Left forelimb (tissue), 1 donor: Measurements from ENCODE around the gene ARHGEF16.

Experiments
- DNase-seq: peaks from one replicate; pipeline ENCODE4 v3.0.0-alpha.2; 2018; ENCODE audit warnings: low spot score

Gene ARHGEF16

GRCh38 chr1:3453891-3454810, at the start of gene ARHGEF16:
TSS of gene ARHGEF16 (plus strand) at chr1:3454665. CDS start at chr1:3463085, 8,420 bp downstream.
- DNase-seq: no peak

DNA sequence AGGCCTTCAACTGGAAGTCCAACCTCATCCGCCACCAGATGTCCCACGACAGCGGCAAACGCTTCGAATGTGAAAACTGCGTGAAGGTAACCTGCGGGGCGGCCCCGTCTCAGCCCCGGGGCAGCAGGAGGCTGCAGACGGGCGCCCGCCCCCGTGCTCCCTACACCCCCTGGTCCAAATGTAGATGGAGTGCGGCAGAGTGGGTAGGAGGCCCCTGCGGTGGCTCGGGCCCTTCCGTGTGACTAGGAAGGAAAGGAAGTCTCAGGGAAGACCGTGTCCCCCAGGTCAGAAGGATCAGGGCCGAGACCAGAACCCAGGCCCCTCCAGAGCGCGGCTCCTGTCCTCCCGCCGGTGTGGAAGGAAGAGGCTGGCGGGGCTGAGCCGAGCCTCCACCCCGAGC, 49.7 kb upstream of the ARHGEF16 start:
- no peak for DNase-seq

GRCh38 chr1:3405491-3405890, 49.0 kb upstream of the ARHGEF16 start:
- DNase-seq: no peak

DNA sequence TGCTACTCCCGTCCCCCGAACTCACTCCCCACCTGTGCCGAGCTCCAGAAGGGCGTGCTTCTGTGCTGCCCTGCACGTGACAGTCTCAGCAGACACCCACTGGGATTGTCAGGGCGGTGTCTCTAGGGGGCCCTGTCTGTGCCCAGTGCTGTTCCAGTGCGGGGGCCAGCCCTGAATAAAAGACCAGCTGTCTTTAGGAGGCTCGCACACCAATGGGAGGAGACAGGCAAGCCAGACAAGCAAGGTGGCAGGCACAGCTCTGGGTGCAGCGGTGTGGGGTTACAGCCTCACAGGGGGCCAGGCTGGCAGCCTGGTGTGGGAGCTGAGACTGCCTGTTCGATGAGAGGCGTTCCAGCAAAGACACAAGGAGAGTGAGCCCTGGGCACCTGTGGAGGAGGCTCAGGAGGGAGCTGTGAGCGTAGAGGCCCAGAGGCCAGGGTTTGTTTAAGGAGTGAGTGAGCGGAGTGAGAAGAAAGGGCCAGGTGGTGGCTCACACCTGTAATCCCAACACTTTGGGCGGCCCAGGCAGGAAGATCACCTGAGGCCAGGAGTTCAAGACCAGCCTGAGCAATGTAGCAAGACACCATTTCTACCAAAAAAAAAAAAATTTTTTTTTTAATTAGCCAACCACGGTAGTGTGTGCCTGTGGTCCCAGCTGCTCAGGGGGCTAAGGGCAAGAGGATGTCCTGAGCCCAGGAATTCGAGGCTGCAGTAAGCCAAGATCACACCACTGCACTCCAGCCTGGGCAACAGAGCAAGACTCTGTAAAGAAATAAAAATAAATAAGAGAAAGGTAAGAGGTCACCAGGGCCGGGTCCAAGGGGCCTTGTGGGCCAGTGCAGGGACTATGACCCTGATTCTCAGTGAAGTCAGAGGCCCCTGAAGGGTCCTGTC, 48.2 kb upstream of the ARHGEF16 start:
- DNase-seq: no peak

DNA sequence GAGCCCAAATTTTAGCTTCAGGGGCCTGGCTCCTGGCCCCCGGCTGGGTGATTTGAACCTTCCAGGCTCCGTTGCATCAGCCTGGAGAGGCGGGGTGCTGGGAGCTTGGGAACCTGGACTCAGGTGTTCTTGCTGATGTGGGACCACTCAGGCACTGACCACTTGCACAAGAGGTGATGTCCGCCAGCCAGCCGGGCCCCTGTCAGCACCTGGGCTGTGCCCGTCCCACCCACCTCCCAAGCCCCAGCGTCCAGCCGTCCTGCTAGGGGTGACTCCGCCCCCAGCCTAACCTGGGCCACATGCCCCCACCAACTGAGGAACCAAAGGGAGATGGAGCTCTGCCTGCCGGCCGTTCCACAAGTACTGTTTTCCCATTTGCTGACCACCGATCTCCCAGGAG, 47.4 kb upstream of the ARHGEF16 start:
- DNase-seq: no peak

GRCh38 chr1:3408751-3409266, 45.7 kb upstream of the ARHGEF16 start:
- DNase-seq: no peak

DNA sequence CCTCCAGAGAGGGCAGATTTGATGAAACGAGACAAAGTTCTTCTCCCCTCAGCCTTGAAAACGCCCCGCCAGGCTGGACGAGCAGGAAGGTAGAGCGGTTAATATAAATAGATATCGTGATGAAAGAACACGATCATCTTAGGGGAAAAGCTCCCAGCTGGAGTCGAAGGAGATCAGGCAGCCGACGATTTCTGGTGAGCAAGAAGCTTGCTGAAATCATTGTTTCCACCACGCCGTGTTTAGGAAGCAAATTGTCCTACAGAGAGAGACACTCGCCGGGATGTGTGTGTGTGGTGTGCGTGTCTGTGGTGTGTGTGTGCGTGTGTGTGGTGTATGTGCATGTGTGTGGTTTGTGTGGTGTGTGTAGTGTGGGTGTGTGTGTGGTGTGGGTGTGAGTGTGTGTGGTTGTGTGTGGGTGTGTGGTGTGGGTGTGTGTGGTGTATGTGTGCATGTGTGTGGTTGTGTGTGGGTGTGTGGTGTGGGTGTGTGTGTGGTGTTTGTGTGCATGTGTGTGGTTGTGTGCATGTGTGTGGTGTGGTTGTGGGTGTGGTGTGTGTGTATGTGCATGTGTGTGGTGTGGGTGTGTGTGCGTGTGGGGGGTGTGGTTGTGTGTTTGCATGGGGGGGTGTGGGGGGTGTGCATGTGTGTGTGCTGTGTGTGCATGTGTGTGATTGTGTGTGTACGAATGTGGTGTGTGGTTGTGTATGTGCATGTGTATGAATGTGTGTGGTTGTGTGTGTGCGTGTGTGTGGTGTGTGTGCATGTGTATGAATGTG, 44.9 kb upstream of the ARHGEF16 start:
- DNase-seq: no peak

GRCh38 chr1:3410142-3410925, 44.1 kb upstream of the ARHGEF16 start:
- no peak for DNase-seq

GRCh38 chr1:3411806-3412205, 42.7 kb upstream of the ARHGEF16 start:
- DNase-seq: no peak

DNA sequence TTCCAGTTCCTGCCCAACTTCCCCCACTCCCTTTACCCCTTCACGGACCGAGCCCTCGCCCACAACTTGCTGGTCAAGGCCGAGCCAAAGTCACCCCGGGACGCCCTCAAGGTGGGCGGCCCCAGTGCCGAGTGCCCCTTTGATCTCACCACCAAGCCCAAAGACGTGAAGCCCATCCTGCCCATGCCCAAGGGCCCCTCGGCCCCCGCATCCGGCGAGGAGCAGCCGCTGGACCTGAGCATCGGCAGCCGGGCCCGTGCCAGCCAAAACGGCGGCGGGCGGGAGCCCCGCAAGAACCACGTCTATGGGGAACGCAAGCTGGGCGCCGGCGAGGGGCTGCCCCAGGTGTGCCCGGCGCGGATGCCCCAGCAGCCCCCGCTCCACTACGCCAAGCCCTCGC, 42.1 kb upstream of the ARHGEF16 start:
- no peak for DNase-seq

GRCh38 chr1:3413975-3414710, 40.3 kb upstream of the ARHGEF16 start:
- DNase-seq: no peak

GRCh38 chr1:3415260-3416090, 39.0 kb upstream of the ARHGEF16 start:
- no peak for DNase-seq

DNA sequence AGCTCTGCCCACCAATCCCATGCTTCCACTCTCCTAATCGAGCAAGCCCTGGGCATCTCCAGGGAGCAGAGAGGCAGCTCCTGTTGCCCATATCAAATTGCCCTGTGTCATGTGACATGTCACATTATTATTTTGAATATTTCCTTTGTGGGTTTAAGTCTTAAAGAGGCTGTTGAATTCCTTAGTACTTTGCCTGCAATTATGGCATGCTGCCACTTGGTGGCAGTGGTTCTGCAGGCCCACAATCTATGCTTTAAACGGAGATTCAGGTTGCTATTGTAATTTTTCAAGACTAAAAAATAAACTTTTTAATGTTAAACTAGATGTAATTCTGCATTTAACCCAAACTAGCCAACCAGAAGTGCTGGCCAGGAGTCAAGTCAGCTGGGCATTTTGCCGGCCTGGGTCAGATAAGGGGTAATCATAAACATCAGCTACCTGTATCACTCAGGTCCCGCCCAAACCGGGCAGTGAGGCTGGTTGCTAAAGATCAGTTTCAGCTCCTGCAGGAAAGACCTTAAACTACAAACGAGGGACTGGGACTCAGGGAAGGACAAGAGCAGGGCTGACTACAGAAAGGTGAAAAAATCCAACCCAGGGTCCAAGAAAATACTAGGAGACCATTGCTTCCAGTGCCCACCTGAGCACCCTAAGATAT, 37.3 kb upstream of the ARHGEF16 start:
- no peak for DNase-seq

DNA sequence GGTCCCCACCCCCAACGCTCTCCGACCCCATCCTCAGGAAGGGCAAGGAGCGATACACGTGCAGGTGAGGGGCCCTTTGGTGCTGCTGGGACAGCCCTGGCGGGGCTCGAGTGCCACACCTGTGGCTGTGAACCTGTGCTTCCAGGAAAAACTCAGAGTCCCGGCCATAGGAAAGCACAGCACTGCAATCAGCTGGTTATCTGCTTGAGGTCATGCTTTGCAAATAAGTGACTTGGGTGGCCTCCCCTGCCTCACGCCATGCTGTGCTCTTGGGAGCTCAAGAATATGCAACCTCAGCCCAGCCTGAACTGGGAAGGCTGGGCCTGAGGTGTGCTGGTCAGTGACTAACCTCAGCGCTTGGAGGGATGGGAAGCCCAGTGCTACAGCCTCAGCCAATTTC, 36.5 kb upstream of the ARHGEF16 start:
- DNase-seq: no peak

- no peak for DNase-seq
Observed at GRCh38 chr1:3418600-3418999, 35.9 kb upstream of the ARHGEF16 start.

GRCh38 chr1:3419415-3420204, 34.9 kb upstream of the ARHGEF16 start:
- DNase-seq: no peak

DNA sequence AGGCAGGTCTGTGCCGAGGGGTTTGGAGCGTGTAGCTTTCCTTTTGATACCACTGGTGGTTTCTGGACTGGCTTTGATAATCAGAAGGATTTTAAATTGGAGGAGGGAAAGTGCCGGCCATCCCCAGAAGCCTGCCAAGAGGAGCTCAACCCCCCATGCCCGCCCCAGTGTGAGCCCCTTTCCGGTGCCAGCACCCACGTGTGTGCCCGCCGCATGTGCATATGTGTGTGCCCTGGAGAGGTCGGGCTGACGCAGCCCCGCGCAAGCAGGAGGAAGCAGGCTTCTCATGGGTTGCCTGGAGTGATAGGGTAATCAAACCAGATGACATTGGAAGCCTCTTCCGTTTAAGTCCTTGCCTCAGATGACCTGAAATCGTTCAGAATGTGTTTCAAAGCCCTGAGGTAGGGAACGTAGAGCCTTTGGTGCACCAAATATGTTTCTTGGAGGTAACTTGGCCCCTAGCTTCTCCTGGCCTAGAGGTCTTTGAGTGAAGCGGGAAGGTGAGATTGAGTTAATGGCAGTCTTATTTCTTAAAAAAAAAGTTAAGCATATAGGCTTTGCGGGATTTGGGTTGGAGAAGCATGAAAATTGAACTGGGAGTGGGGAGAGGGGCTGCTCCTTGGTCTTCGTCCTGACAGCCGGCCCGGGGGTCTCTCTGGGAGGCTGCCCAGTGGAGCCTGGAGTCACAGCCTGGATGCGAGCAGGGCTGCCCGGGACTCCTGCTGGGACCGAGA, 34.1 kb upstream of the ARHGEF16 start:
- DNase-seq: no peak
